Measurements from ENCODE around the gene ARFRP1. TPM values are rescaled to one million over a fixed set of nuclear protein-coding genes. Genes with fewer than 3 reads are reported as not detected.

Gene ARFRP1
- total and polyA plus RNA-seq, 2 donors (not counting 1 experiment from before 2014, with no cell fraction given): 41.0 to 75.5 TPM

DNA sequence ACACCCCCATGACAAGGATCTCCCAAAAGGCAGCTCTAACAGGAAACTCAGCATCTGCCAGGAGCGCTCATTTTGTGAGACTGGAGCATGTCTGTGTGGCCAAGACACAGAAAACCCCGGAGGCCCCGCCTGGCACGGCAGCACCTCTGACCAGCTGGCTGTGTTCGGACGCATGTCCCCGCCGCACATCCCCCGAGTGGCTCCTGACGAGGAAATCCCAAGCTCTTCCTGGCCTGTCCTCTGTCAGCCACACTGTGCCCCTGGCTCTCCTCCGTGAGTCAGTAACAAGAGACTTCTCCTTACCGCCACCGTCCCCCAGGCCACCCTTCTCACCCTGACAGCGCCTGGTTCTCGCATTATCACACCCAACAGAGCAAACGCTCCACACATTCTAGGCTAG lies 46.2 kb upstream of the ARFRP1 start:
- Histone ChIP-seq H3K4me1 (ENCODE audit: control insufficient read depth in 2 of 2, insufficient read depth in 2 of 2, low read length in 2 of 2) (no peaks in the 10 kb centered on the region), H4K20me1 (ENCODE audit: control insufficient read depth, insufficient read depth, low read length, poor library complexity, severe bottlenecking) (no peaks in the 10 kb centered on the region), H3K9ac (ENCODE audit: low read length) (no peak overlapping the region), H3K4me2 (replicated peaks; ENCODE audit: low read depth, low read length, poor library complexity, severe bottlenecking) (no peak overlapping the region), H3K4me3 (ENCODE audit: control extremely low read depth in 1 of 5, extremely low read depth in 1 of 5, insufficient read depth in 1 of 5, low read depth in 2 of 5, low read length in 4 of 5) (no peak overlapping the region), H3K79me2 (ENCODE audit: control insufficient read depth, insufficient read depth, low read length) (no peaks in the 10 kb centered on the region), H3K36me3 (replicated peaks in 1 of 2; ENCODE audit: control extremely low read depth in 1 of 2, control insufficient read depth in 1 of 2, extremely low read depth in 1 of 2, insufficient read depth in 2 of 2, low read length in 1 of 2) (no peaks in the 10 kb centered on the region), H3K27ac (ENCODE audit: low read length in 2 of 2) (no peak overlapping the region), H3K27me3 (replicated peaks in 1 of 4; ENCODE audit: control extremely low read depth in 1 of 4, control insufficient read depth in 3 of 4, insufficient read depth in 4 of 4, low read length in 3 of 4) (no peaks in the 10 kb centered on the region), H2AFZ (ENCODE audit: insufficient read depth, low read depth, low read length, poor library complexity, severe bottlenecking) (no peak overlapping the region), H3K9me3 (ENCODE audit: control extremely low read depth in 1 of 3, control insufficient read depth in 2 of 3, insufficient read depth in 1 of 3, low read length in 2 of 3) (peaks cover 0 to 3% (median 0%) of the 10 kb centered on the region in 3 donors)
- ATAC-seq (ENCODE audit: low read depth) (no peak), DNase-seq (no peak)
- no peaks in the 10 kb centered on the region for H3K4me1 Mint-ChIP-seq
- peaks cover 4% of the 10 kb centered on the region for H3K27me3 Mint-ChIP-seq
- no peaks in the 10 kb centered on the region for H3K9me3 Mint-ChIP-seq (ENCODE audit: insufficient read depth)
- TF ChIP-seq, protein P1, sequence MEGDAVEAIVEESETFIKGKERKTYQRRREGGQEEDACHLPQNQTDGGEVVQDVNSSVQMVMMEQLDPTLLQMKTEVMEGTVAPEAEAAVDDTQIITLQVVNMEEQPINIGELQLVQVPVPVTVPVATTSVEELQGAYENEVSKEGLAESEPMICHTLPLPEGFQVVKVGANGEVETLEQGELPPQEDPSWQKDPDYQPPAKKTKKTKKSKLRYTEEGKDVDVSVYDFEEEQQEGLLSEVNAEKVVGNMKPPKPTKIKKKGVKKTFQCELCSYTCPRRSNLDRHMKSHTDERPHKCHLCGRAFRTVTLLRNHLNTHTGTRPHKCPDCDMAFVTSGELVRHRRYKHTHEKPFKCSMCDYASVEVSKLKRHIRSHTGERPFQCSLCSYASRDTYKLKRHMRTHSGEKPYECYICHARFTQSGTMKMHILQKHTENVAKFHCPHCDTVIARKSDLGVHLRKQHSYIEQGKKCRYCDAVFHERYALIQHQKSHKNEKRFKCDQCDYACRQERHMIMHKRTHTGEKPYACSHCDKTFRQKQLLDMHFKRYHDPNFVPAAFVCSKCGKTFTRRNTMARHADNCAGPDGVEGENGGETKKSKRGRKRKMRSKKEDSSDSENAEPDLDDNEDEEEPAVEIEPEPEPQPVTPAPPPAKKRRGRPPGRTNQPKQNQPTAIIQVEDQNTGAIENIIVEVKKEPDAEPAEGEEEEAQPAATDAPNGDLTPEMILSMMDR (IDR thresholded peaks at IDR 0.05): no peak
- TF ChIP-seq EZH2 (IDR thresholded peaks at IDR 0.05; ENCODE audit: borderline replicate concordance, insufficient read depth, low read depth, low read length, poor library complexity, severe bottlenecking): no peak
- no peak overlapping the region for H3K4me3 Mint-ChIP-seq
- POLR2A ChIA-PET: no interaction called here
- CTCF ChIA-PET: no interaction called here
- intact Hi-C loops (cut with micrococcal nuclease): no loop called here
- 95% methylated on average over 10 of the region's 16 CpGs for WGBS (ENCODE audit: insufficient coverage)
- no peak overlapping the region for H3K27ac Mint-ChIP-seq

DNA sequence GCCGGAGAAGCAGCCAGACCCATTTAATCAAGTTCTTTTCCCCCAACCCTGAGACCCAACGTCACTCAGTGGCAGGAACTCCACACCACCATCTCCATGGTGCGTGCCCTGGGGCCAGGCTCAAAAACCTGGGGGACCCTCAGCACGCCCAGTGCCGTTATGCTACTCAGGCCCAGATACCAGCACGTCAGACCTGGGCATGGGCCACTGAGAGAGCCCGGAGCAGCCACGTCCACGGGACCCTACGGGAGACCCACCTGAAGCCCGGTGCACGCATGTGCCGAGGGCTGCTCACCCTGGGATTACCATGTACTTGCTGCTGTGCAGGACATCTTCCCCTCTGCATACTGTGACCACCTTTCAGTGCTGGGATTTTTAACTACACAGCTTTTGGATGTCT lies 45.6 kb upstream of the ARFRP1 start:
- Mint-ChIP-seq H3K27me3 (peaks cover 2% of the 10 kb centered on the region), H3K4me1 (no peaks in the 10 kb centered on the region), H3K4me3 (no peak overlapping the region), H3K27ac (no peak overlapping the region), H3K9me3 (ENCODE audit: insufficient read depth) (no peaks in the 10 kb centered on the region)
- ATAC-seq (ENCODE audit: low read depth) (no peak), DNase-seq (no peak)
- WGBS (ENCODE audit: insufficient coverage): 96% methylated on average over 13 of the region's 13 CpGs
- intact Hi-C loops (cut with micrococcal nuclease): no loop called here
- H3K9me3 ChIP-seq (ENCODE audit: control extremely low read depth in 1 of 3, control insufficient read depth in 2 of 3, insufficient read depth in 1 of 3, low read length in 2 of 3): peaks cover 0 to 3% (median 0%) of the 10 kb centered on the region in 3 donors
- no peak overlapping the region for H3K27ac ChIP-seq (ENCODE audit: low read length in 2 of 2)
- no peaks in the 10 kb centered on the region for H3K4me1 ChIP-seq (ENCODE audit: control insufficient read depth in 2 of 2, insufficient read depth in 2 of 2, low read length in 2 of 2)
- CTCF ChIA-PET: no interaction called here
- no peak overlapping the region for H3K4me3 ChIP-seq (ENCODE audit: control extremely low read depth in 1 of 5, extremely low read depth in 1 of 5, insufficient read depth in 1 of 5, low read depth in 2 of 5, low read length in 4 of 5)
- H3K4me2 ChIP-seq (replicated peaks; ENCODE audit: low read depth, low read length, poor library complexity, severe bottlenecking): no peak overlapping the region
- no peak overlapping the region for H3K9ac ChIP-seq (ENCODE audit: low read length)
- H3K79me2 ChIP-seq (ENCODE audit: control insufficient read depth, insufficient read depth, low read length): no peaks in the 10 kb centered on the region
- POLR2A ChIA-PET: no interaction called here
- TF ChIP-seq, protein P1 (IDR thresholded peaks at IDR 0.05): no peak
- no peak for TF ChIP-seq EZH2 (IDR thresholded peaks at IDR 0.05; ENCODE audit: borderline replicate concordance, insufficient read depth, low read depth, low read length, poor library complexity, severe bottlenecking)
- H3K36me3 ChIP-seq (replicated peaks in 1 of 2; ENCODE audit: control extremely low read depth in 1 of 2, control insufficient read depth in 1 of 2, extremely low read depth in 1 of 2, insufficient read depth in 2 of 2, low read length in 1 of 2): no peaks in the 10 kb centered on the region
- no peaks in the 10 kb centered on the region for H3K27me3 ChIP-seq (replicated peaks in 1 of 4; ENCODE audit: control extremely low read depth in 1 of 4, control insufficient read depth in 3 of 4, insufficient read depth in 4 of 4, low read length in 3 of 4)
- no peaks in the 10 kb centered on the region for H4K20me1 ChIP-seq (ENCODE audit: control insufficient read depth, insufficient read depth, low read length, poor library complexity, severe bottlenecking)
- no peak overlapping the region for H2AFZ ChIP-seq (ENCODE audit: insufficient read depth, low read depth, low read length, poor library complexity, severe bottlenecking)
